Endothelial cell (in vitro differentiated cells): ENCODE results near the gene SUZ12. TPM values are rescaled to one million over a fixed set of nuclear protein-coding genes. Genes with fewer than 3 reads are reported as not detected.
"Not testable (repeated sequence)": the region's sequence is repeated elsewhere in the genome, so short reads cannot be mapped to it uniquely, and the experiment has no call there.

Experiments used
- DNase-seq: peaks from one replicate; pipeline ENCODE4 v3.0.0; 2021; ENCODE audit warnings: low spot score
- H3K27ac Mint-ChIP-seq: one replicate; pipeline ENCODE4 v1.8.0; 2021; ENCODE audit warnings: mixed read lengths, inconsistent platforms; ENCODE audit not compliant: unreplicated experiment
- H3K27me3 Mint-ChIP-seq: one replicate; pipeline ENCODE4 v1.8.0; 2021; ENCODE audit warnings: mild to moderate bottlenecking, moderate library complexity, mixed read lengths, inconsistent platforms; ENCODE audit not compliant: unreplicated experiment
- H3K36me3 Mint-ChIP-seq: one replicate; pipeline ENCODE4 v1.8.0; 2021; ENCODE audit warnings: mild to moderate bottlenecking, low read depth, mixed read lengths, inconsistent platforms; ENCODE audit not compliant: unreplicated experiment
- H3K4me1 Mint-ChIP-seq: one replicate; pipeline ENCODE4 v1.8.0; 2021; ENCODE audit warnings: mild to moderate bottlenecking, mixed read lengths, inconsistent platforms; ENCODE audit not compliant: unreplicated experiment
- H3K4me3 Mint-ChIP-seq: one replicate; pipeline ENCODE4 v1.8.0; 2021; ENCODE audit warnings: mild to moderate bottlenecking, mixed read lengths, inconsistent platforms; ENCODE audit not compliant: unreplicated experiment
- H3K9me3 Mint-ChIP-seq: one replicate; pipeline ENCODE4 v1.8.0; 2021; ENCODE audit warnings: mixed read lengths, inconsistent platforms; ENCODE audit not compliant: unreplicated experiment
- long read RNA-seq: library from polyadenylated mRNA; unstranded; transcript quantifications from one replicate; pipeline ENCODE4 v2.0.0, GENCODE V29; 2020; ENCODE audit not compliant: unreplicated experiment
- total RNA-seq: library from RNA; stranded (reverse); fragmentation: NEBNext Ultra II Directional; extraction: Animal tissue kit (Norgen Biotek cat#: 25700); gene quantifications from one replicate; pipeline ENCODE4 v1.2.1, GENCODE V29; 2021; ENCODE audit not compliant: unreplicated experiment
- TF ChIP-seq, protein P1 (sequence below): fragments of 200-600 bp; sonication (generic); IDR thresholded peaks from one replicate; pipeline ENCODE4 v1.5.0; 2021; ENCODE audit warnings: antibody characterized with exemption; ENCODE audit not compliant: unreplicated experiment

The SUZ12 gene
- 18.3 TPM for total RNA-seq
- long read RNA-seq = 0 reads

DNA sequence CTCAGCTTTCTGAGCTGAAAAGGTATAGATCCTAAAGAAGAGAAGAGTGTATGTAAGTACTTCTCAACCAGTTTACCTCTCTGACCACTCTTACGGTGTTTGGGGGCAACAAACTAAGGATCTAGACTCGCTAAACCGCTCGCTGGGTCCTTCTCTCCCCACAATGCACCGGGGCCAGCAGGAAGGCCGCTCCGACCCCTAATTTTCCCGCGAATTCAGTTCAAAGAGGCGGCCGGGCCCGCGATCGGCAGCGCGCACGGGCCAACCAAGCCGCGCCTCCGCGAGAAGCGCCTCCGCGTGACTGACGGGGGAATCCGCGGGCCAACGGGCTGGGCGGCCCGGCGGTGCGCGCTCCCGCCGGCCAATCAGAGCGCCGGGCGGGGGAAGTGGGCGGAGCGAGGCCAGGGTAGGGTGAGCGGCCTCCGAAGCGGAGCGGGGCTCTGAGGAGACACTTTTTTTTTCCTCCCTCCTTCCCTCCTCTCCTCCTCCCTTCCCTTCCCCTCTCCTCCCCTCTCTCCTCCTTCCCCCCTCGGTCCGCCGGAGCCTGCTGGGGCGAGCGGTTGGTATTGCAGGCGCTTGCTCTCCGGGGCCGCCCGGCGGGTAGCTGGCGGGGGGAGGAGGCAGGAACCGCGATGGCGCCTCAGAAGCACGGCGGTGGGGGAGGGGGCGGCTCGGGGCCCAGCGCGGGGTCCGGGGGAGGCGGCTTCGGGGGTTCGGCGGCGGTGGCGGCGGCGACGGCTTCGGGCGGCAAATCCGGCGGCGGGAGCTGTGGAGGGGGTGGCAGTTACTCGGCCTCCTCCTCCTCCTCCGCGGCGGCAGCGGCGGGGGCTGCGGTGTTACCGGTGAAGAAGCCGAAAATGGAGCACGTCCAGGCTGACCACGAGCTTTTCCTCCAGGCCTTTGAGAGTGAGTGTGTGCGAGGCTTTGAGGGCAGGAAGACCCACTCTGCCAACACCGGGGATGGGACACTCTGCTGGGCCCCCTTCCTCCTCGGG, at the start of gene SUZ12:
Gene SUZ12, plus strand, starts transcription at position 393 of the 995 bp plus-strand sequence. Its CDS starts 240 bp downstream, at position 633.
- not testable (repeated sequence) for H3K9me3 Mint-ChIP-seq, H3K36me3 Mint-ChIP-seq, H3K4me1 Mint-ChIP-seq, H3K27me3 Mint-ChIP-seq
- peak within 1 kb of the TSS; percentile 48 for H3K27ac Mint-ChIP-seq
- peak; percentile 84 for DNase-seq
- peak within 1 kb of the TSS; percentile 91 for H3K4me3 Mint-ChIP-seq

DNA sequence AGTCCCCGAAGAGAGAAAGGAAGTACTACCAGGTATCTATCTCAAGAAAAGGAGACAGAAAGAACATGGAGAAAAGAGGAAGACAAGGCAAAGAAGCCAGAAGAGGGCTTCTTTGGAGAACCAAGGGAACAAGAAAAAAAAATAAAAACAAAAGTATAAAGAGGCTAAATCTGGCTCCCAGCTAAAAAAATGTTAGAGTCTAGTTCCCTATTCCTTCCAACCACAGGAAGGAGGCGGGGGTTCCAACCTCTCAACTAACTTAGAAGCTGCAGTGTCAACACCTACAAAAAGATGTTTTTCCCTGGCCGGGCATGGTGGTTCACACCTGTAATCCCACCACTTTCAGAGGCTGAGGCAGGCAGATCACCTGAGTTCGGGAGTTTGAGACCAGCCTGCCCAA, 48.7 kb upstream of the SUZ12 start:
- DNase-seq = no peak
- Mint-ChIP-seq H3K4me3 (no peak overlapping the region), H3K36me3 (peaks cover 31% of the 10 kb centered on the region), H3K9me3 (no peaks in the 10 kb centered on the region), H3K4me1 (no peaks in the 10 kb centered on the region), H3K27ac (no peak overlapping the region), H3K27me3 (no peaks in the 10 kb centered on the region)
- TF ChIP-seq, protein P1, sequence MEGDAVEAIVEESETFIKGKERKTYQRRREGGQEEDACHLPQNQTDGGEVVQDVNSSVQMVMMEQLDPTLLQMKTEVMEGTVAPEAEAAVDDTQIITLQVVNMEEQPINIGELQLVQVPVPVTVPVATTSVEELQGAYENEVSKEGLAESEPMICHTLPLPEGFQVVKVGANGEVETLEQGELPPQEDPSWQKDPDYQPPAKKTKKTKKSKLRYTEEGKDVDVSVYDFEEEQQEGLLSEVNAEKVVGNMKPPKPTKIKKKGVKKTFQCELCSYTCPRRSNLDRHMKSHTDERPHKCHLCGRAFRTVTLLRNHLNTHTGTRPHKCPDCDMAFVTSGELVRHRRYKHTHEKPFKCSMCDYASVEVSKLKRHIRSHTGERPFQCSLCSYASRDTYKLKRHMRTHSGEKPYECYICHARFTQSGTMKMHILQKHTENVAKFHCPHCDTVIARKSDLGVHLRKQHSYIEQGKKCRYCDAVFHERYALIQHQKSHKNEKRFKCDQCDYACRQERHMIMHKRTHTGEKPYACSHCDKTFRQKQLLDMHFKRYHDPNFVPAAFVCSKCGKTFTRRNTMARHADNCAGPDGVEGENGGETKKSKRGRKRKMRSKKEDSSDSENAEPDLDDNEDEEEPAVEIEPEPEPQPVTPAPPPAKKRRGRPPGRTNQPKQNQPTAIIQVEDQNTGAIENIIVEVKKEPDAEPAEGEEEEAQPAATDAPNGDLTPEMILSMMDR = no peak

DNA sequence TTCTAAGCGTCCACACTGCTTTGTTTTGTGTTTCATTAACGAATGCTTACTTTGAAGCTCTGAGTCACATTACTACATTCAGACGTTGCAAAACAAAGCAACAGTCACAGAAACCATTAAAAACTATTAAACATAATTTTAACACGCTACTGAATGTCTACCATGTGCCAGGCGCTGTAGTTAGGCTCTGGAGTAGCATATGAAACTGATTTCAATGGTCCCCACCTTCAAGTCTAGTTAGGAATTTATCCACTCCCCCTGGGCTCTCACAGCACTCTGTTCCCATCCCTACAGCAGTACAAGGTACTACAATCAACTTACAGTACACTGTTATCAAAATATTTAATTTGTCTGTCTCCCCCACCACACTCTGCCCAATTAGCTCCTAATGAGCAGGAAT, 35.9 kb upstream of the SUZ12 start:
- TF ChIP-seq, protein P1 = no peak
- DNase-seq = no peak
- Mint-ChIP-seq H3K27ac (no peak overlapping the region), H3K36me3 (peaks cover 10% of the 10 kb centered on the region), H3K4me3 (no peak overlapping the region), H3K9me3 (no peaks in the 10 kb centered on the region), H3K27me3 (no peaks in the 10 kb centered on the region), H3K4me1 (no peaks in the 10 kb centered on the region)

DNA sequence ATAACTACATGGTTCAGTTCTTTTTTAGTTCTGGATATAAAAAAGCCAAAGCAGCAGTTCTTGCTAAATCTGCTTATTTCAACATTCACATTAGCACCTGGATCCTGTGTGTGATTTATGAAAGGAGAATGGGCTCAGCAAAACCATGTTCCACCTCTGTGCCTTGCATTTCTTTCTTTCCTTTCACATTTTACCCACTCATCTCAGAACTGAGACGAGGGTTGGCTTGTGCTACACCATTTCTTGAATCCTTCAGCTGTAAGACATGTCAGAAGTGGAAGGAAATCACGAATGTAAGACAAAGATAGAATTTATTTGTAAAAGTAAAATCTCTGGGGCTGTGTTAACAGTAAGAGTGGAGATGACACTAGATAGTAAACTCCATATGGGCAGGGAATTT, 34.1 kb upstream of the SUZ12 start:
- TF ChIP-seq, protein P1 = no peak
- no peak overlapping the region for H3K4me3 Mint-ChIP-seq
- H3K36me3 Mint-ChIP-seq = peaks cover 4% of the 10 kb centered on the region
- no peaks in the 10 kb centered on the region for H3K27me3 Mint-ChIP-seq
- no peak overlapping the region for H3K27ac Mint-ChIP-seq
- no peaks in the 10 kb centered on the region for H3K9me3 Mint-ChIP-seq
- no peaks in the 10 kb centered on the region for H3K4me1 Mint-ChIP-seq
- no peak for DNase-seq

DNA sequence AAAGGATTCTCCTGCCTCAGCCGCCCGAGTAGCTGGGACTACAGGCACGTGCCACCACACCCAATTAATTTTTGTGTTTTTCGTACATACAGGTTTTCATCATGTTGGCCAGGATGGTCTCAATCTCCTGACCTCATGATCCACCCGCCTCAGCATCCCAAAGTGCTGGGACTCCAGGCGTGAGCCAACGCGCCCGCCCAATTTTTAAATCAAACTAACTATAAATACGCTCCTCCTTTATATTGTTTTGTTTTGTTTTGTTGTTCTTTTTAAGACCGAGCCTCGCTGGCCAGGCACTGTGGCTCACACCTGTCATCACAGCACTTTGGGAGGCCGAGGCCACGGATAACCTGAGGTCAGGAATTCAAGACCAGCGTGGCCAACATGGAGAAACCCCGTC, 33.4 kb upstream of the SUZ12 start:
- Mint-ChIP-seq H3K4me3 (no peak overlapping the region), H3K4me1 (no peaks in the 10 kb centered on the region), H3K36me3 (no peaks in the 10 kb centered on the region), H3K9me3 (no peaks in the 10 kb centered on the region), H3K27ac (no peak overlapping the region), H3K27me3 (no peaks in the 10 kb centered on the region)
- no peak for DNase-seq
- TF ChIP-seq, protein P1 = no peak
